ENCODE measurements around the gene FSCB. TPM values are rescaled to one million over a fixed set of nuclear protein-coding genes. Genes with fewer than 3 reads are reported as not detected.

FSCB gene
- total and polyA plus RNA-seq, 2 experiments from 2014 or later = 0.07 TPM; not detected in 1

DNA sequence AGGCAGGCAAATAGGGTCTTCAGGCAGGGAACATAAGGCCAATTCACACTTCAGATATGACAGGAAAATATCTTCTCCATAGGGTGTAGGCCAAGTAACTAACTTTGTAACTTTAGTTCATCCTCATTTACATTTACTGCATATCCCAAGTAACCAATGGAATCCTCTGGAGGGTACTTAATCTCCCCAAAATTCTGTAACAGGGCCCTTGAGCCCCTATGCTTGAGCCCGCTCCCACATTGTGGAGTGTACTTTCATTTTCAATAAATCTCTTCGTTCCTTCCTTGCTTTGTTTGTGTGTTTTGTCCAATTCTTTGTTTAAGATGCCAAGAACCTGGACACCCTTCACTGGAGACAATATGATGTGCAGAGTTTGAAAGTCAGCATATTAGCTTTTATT, 45.3 kb downstream of the FSCB start:
- peaks cover 2% of the 10 kb centered on the region; the same call in 2 of the 3 replicates for H3K4me1 Mint-ChIP-seq

More for the DNA sequence above, 45.3 kb downstream of the FSCB start:
- Mint-ChIP-seq H3K27ac (no peak overlapping the region), H3K4me3 (no peak overlapping the region), H3K36me3 (ENCODE audit: low read depth) (no peaks in the 10 kb centered on the region), H3K27me3 (ENCODE audit: insufficient read depth, low read depth, poor library complexity) (no peaks in the 10 kb centered on the region), H3K9me3 (peaks cover 9% of the 10 kb centered on the region; the same call in 2 of the 3 replicates)
- Histone ChIP-seq H3K4me3 (no peak overlapping the region), H3K4me1 (ENCODE audit: insufficient read depth) (no peaks in the 10 kb centered on the region), H3K36me3 (ENCODE audit: insufficient read depth) (no peaks in the 10 kb centered on the region), H2AFZ (no peak overlapping the region), H3K27me3 (ENCODE audit: insufficient read depth) (no peaks in the 10 kb centered on the region), H3K9me2 (ENCODE audit: insufficient read depth) (no peaks in the 10 kb centered on the region), H3K27ac (ENCODE audit: low read depth) (no peak overlapping the region), H3K4me2 (no peak overlapping the region), H3K79me2 (replicated peaks; ENCODE audit: insufficient read depth) (no peaks in the 10 kb centered on the region), H4K20me1 (replicated peaks; ENCODE audit: insufficient read depth) (no peaks in the 10 kb centered on the region), H3F3A (replicated peaks; ENCODE audit: low read depth) (no peaks in the 10 kb centered on the region)
- TF ChIP-seq JUNB (IDR thresholded peaks at IDR 0.05; ENCODE audit: unreplicated experiment) = no peak
- no peak for ATAC-seq
- no peak for DNase-seq (ENCODE audit: low spot score)

Data from GM23338 (cell line).